GM10266 (cell line): ENCODE results near the gene DSCAM.

Experiments
- DNase-seq: peaks from one replicate; pipeline ENCODE4 v3.0.0; 2012; ENCODE audit errors: extremely low spot score
- CTCF ChIP-seq: IDR thresholded peaks from 2 replicates; pipeline ENCODE4 v1.5.1; 2012; ENCODE audit warnings: mild to moderate bottlenecking, low read depth; ENCODE audit not compliant: control insufficient read depth, insufficient read depth; ENCODE audit errors: missing control alignments

The DSCAM gene

GRCh38 chr21:40845441-40845995 is 1.4 kb downstream of the DSCAM start:
- no peak for TF ChIP-seq CTCF

GRCh38 chr21:40844935-40845334 is 2.0 kb downstream of the DSCAM start:
- DNase-seq: no peak
- TF ChIP-seq CTCF: no peak

More at GRCh38 chr21:40845441-40845995, 1.4 kb downstream of the DSCAM start:
- DNase-seq: no peak

GRCh38 chr21:40842197-40842552 is 4.8 kb downstream of the DSCAM start:
- no peak for TF ChIP-seq CTCF
- DNase-seq: no peak

- DNase-seq: no peak
- TF ChIP-seq CTCF: no peak
These were observed 5.3 kb downstream of the DSCAM start for GRCh38 chr21:40841524-40842196.

GRCh38 chr21:40840401-40841125 is 6.4 kb downstream of the DSCAM start:
- DNase-seq: no peak

GRCh38 chr21:40839521-40839920 is 7.4 kb downstream of the DSCAM start:
- DNase-seq: no peak
- no peak for TF ChIP-seq CTCF

More at GRCh38 chr21:40840401-40841125, 6.4 kb downstream of the DSCAM start:
- TF ChIP-seq CTCF: no peak

GRCh38 chr21:40837456-40837855 is 9.5 kb downstream of the DSCAM start:
- no peak for TF ChIP-seq CTCF
- DNase-seq: no peak
